Stimulated activated CD8-positive, alpha-beta memory T cell treated with anti-CD3 and anti-CD28 coated beads, Interleukin-2, amount 100 ng/mL, for 48 hours (primary cell): ENCODE results near the gene IRS1.

Source experiments
- DNase-seq, 2 donors: peaks; one replicate each; pipeline ENCODE4 v3.0.0-alpha.2; 2020; ENCODE audit warnings: low read depth in 2 of 2

The IRS1 gene

DNA sequence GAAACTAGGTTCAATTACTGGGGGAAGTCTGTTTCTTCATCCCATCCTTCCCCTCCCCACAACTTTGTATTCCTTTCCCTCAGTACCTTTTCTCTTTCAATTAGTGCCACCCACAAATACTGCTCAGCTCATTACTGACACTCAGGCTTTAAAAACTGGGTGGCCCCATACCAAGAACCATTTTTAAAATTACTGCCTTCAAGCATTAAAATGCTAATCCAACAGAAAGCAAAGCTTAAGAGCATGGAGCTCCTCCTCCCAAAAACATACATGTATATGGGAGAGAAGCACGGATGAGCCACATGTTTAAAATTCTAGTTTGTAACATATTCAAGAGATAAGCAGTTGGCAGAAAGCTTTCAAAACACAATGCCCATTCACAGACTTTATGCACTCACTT, 44.0 kb downstream of the IRS1 start:
- no peak for DNase-seq

DNA sequence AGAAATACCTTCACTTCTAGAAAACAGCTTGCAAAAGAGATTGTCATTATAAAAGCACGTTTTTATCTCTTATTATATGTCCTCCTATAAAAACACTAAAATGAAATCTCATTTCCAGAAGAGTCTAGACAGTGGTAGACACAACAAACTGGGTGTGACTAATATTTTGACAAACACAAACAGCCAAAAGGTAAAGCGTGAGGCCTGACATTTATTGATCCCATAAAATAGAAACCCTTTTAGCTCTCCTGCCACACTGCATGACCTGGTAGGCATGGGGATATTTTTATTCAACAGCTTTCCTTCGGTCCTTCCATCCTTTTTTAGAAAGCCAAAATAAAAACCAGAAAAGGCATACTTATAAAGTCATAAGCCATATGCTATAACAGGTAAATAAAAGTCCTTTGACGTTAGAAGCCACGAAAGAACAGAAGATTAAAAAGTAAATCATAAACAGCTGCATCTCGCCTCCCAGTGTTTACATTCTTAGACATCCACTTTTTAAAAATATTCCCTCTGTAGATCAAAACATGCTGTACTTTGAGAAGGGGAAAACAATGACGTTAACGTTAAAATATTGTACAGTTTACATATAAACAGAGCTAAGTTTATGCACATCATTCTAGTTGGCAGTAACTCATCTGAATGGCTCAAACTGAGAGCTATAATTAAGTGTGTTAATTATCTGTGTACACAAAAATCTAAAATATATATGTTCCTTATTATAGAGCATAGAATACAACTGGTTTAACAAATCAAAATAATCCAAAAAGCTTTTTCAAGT, 44.6 kb downstream of the IRS1 start:
- DNase-seq: no peak

DNA sequence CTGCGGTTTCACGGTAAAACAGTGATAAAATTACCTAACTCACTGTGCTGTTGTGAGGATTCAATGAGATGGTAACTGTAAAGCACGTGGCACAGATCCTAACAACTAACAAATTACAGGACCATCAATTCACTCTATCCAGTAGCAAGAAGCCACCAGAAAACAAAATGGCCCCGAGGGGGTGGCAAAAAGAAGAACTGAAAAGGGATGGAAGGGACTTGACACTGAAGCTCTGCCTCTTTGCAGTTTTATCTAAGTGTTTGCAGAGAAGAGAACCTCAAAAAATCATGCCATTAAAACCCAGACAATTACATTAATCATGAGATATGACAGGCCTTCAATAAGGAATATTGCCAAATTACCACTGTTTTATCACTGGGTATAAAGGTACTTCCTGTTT, 46.7 kb downstream of the IRS1 start:
- no peak for DNase-seq

DNA sequence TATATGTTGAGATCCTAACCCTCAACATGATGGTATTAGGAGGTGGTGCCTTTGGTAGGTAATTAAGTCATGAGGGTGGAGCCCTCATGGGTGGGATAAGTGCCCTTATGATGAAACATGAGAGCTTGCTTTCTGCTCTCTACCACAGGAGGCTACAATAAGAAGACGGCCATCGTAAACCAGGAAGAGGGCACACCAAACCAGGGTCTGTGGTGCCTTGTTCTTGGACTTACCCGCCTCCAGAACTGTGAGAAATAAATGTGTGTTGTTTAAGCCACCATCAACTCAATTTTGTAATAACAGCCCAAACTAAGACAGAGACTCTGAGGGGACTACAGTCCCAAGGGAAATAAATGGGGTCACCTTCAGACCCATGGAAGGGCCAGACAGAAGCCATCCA, 52.3 kb downstream of the IRS1 start:
- DNase-seq: no peak

DNA sequence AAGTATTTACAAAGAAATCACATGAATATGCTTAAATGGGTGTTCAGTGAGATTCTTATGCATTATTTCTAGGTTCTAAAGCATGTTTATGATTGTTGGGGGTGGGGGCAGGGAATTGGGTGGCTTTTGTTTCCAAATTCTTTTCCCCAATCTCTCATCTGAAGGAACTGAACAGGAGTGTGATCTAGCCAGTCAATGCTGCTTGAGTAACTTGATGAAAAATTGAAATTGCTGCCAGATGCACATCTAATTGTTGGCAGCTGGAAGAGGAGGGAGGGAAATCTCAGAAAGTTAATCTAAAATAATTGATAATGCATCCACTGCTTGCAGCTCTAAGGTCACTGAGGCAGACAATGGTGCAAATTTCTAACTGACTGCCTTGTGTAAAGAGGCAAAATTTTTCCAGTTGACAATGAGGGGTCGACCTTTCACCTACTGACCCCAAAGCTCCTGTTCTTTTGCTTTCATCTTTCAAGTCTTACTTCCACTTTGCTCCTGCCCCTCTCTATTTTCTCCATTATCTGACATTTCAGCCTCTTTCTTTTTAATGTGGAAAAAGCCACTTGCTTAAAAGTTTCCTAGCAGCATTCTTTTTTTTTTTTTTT, 53.3 kb downstream of the IRS1 start:
- DNase-seq: no peak

DNA sequence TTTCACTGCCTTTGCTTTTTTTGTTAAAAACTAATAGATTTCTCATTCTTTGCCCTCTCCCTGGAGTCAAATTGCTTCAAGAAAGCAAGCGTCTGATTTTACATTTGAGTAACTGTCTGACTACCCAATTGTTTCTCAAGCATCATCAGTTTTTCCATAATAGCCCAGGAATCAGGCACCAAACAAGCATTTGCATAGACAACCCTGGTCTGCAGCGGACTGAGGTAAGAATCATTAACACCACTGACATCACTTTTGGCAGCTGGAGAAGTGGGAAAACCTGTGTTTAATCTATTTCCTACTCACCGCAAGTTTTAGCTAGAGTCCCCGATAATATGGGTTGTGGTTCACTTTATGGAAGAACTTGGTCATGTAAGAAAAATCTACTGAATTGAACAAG, 55.7 kb downstream of the IRS1 start:
- no peak for DNase-seq

DNA sequence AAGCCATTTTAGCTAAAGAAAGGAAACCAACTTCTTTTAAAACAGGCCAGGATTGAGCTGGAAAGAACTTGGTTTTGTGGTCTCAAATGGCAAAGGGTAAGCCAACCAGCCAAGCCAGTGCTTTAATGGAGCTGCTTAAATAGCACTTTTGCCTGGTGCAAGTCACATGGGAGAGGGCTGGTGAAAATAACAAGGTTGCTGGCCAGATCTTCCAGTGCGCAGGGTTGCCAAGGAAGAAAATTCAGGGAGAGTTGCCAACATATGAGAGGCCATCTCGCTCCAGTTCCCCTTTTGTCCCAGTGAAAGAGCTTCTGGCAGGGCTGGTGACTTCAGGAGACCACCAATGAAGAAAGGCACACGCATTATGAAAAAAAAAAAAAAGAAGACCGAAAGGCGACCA, 57.3 kb downstream of the IRS1 start:
- DNase-seq: no peak

DNA sequence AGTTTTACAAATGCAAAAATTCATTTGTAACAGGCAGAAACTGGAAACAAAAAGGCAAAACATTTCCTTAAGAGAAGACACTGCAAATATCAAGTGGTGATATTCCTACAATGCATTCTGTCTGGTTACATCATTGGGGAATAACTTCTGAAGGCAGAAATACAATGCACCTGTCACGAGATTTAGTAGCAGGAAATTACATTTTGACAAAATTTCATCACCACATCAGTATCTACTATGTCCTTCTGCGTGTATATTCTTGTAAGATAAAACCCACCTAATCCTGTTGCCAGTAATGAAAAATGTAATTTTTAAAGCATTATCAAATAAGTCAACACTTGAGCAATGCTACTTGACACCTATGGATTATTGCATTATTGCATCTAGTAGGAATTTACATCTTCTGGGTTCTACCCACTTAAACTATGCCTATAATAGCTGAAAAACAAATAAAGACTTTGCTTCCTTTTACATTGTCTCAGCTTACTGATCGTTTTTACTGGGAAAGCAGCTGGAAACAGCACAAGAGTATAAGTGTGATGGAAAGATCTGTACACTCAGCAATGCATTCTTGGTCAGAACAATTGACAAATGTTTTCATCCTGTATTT, 59.5 kb downstream of the IRS1 start:
- DNase-seq: no peak

DNA sequence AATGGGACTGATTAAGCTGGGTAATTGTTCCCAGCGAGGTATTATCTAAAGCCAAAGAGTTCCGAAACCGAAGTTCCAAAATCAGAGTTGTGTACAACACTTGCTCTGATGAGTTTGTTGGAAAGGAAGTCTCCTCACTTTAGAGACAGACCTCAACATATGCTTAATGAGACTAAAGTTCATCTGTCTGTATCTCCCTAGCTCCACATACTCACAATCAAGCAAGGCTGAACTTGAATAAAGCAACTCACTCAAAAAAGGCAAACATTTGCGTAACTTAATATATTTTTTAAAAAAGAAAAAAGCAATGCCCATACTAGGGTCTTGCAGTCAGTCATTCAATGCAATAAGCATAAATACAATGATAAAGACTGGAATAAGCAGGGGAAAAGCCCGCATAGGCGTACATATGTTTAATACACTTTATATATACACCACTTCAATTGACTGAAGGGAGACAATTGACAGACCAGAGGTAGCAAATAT, 60.0 kb downstream of the IRS1 start:
- no peak for DNase-seq

DNA sequence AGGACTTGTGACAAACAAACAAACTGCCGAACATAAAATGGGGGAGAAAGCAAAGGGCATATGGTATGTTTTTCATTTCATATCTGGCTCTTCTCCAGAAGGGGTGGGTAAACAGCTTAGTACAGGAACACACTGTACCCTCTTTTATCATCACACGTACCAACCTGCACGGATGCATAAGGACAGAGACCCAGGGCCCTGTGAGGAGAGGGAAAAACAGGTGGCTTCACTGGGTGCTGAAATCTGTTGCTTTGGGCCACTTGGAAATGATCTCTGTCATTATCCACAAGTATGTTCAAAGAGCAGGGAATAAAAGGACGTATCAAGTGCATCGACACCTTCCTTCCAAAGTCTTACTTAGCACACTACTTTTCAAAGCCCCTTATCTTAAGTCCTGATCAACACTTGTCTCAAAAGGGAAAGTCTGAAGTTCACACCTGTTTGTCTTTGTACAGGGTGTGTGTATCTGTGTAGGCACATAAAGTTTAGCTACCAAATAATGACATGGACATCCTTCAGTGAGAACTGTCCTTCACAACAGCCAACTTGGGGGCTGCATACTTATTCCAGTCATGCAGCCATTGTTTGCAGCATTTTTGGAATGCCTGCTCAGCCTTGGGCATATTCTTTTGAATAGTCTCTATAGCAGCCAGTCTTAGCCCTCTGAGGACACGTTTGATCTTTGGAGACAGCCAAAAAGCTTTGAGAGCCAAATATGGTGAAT, 60.6 kb downstream of the IRS1 start:
- no peak for DNase-seq

DNA sequence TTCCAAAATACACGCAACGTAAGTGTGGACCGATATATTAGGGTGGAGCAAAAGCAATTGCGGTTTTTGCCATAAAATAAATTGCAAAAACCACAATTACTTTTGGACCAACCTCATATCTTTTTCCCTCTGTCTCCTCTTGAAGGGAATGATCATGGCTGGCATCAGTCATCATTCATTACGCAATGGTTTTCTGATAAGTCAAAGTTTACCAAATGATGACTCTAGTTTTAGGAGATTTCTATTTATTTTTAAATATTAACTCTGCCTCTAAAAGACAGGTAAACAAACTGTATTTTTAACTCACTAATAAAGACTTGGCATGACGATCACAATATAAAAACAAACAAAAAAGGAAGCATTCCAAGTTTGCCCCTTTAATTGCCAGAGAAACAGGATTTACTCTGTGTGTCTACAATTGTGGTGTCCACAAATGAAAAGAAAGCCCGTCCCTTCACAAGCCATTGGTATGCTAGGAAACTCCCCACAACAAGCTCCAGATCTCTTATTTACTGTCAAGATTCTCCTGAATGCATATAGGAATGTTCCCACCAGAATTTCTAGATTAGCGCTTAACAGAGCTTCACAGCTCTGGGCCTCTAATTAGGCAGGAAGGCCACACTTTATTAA, 61.3 kb downstream of the IRS1 start:
- no peak for DNase-seq

DNA sequence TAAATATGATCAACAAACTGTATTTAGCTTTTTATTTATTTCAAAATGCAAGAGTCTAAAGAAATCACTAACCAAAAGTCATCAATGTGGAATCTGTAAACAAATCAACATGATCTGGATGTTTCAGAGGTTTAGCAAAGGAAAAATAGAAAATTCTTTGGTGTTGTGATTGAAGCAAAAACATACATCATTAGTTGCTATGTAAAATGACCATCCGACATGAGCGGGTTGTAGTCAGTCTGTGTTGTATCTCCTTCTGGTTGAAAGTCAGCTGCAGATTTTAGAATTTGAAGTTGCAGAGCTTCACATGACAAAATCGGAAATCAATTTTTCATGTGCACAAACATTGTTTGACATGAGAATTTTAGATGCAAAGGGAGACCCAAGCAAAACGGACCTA, 63.2 kb downstream of the IRS1 start:
- DNase-seq: no peak

DNA sequence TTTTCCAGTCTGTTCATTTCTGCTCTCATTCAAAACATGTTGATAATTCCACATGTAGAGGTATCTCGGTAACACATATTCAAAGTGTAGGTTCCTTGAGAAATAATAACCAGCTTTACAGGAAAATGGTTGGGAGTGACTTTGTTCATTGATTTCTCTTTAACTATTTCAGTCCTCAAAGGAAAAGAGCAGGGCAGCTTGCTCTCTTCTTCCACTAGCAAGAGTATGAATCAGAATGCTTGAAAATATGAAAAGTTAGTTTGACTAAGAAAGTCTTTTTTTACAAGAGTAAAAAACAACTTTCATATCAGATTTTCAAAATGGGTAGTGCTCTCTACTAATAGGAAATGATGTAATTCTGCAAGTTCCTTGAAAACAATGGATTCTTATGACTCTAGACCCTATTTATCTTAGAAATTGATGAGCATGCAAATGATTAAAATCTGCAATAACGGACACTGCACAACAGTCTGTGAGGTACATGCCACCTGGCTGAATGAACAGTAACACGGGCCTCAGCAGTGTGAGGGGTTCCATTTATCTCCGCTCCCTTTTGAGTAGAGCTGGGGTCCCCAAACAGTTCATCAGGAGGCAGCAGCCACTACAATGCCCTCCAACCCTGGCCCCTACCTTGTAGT, 65.6 kb downstream of the IRS1 start:
- no peak for DNase-seq

DNA sequence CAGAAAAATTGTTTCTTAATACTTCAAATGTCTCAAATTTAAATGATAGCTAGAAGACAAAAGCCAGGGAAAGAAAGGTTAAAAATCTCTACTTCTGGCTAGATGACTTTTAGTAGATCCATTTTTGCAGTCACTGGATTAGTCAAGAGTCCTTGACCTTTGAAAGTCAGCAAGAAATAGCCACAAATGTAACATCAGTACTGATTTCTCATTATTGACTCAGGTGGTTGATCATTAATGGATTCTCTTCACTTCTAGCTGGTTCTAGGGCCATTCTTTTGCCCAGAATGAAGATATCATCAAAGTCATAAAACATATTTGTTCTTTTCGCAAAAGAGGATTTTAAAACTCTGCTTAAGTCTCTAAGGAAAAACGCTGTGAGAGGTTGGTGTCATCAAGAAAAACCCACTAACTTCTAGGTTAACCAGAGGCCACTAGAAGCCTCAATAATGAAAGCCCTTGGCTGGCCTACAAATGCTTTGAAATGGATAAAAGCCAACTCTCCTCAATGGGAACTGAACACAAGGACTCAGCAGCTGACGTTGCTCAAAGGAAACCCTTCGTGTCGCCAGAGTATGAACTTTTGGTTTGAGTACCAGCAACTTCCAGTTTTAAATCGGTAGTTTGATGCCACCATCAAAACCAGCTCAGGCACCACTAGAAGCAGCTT, 66.3 kb downstream of the IRS1 start:
- DNase-seq: no peak

DNA sequence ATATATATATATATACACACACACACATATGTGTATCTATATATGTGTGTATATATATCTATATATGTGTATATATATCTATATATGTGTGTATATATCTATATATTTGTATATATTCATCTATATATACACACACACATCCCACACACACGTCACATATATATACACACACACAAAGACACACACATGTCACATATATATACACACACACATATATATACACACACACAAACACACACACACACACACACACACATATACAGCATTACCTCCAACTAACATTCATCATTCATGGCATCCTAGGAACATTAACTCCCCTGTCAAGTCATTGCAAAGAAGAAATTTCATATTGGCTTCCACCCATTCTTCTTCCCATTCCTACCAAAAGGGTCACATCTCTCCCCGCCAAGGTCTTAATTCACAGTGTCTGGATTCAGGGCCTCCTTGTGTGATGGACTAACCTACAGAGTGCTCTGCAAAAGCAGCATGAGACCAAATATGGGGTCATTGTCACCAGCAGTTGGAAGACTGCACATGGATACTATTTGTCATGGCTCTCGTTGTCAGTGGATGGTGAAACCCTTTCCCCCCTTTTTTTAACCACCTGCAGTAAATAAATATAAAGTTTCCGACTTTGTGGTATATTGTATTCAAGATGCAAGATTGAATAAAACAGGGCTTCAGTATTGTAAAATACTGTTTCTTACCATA, 67.0 kb downstream of the IRS1 start:
- DNase-seq: no peak

DNA sequence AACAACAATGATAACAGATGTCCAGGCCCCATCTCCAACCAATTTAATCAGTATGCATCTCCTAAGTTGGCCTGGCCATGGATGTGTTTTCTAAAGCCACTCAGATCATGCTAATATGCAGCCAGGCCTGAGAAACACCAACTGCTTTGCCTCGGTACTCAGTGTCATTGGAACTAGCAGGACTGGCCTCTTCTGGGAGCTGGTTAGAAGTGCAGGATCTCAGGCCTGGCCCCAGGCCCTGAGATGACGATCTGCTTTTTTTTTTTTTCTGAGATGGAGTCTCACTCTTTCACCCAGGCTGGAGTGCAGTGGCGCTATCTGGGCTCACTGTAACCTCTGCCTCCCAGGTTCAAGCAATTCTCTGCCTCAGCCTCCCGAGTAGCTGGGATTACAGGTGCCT, 69.1 kb downstream of the IRS1 start:
- DNase-seq: no peak

DNA sequence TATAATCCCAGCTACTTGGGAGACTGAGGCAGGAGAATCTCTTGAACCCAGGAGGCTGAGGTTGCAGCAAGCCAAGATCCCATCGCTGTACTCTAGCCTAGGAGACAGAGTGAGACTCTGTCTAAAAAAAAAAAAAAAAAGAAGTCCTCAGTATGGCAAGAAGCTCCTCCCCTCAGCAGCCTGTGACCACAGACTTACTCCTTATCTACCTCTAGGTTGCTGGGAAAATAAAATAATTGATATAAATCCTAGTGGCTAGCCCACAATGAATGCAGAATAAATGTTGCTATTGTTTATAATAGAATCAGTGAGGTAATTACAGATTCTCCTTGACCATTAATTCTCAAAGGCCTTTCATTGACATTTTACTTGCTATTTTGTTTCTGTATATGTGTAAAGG, 70.6 kb downstream of the IRS1 start:
- DNase-seq: no peak

DNA sequence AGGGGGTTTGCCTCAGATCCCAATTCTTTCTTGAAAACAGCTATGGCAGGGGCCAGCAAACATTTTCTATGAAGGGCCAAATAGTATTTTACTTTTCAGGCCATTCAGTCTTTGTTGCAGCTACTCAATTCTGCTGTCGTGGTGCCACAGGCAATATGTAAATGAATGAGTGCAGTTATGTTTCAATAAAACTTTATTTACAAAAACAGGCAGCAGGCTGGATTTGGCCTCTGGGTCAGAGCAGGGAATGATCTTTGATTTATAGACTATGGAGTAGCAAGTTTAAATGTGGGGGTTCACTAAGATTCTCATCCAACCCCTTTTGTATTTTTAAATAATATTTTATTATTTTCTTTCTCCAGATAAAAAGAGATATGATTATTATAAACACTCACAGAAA, 72.4 kb downstream of the IRS1 start:
- no peak for DNase-seq

DNA sequence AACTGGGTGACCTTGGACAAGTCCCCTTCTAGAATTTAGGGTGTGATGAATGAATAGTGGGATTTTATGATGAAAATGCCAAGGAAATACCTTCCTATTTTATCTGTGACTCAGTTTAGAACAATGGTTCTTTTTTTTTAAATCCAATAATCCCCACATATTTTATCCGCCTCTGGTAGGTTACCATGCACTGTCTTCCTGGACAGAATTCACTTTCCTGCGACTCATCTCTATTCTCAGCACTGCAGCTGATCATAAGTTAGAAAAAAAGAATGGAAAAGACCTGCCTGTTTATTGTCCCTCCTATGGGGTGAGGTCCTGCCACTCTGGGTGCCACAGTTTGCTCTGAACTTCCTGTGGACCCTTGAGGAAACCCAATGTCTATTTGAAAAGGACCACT, 73.1 kb downstream of the IRS1 start:
- DNase-seq: no peak

DNA sequence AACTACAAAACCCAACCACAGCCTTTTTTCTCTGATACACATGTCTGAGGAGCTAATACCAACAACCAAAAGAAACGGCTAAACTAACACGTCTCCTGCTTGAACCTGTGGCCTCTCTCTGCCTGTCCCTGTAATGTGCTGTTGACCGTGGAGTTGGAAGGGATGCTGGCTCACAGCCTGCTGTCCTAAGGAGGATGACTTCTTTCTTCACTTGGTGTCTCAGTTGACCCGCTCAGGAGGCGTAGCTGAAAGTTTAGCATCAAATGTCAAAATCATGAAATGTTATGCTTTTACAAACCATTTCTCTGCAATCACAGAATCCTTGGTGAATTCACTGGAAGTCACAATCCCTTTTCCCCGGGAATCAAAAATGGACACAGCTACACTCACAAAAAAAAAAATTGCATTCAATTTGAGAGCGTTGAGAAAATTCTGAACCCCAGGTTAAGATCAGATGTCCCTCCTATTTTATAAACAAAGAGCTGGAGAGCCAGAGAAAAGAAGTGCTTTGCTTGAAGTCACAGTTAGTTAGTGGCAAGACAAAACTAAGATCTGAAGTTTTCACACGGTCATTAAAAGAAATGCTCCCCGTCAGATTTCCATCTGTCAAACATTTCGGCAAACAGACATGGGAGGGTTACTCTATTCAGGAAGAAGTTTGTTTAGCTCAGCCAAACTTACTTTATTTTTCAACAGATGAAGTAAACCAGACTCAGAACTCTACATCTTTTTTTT, 74.3 kb downstream of the IRS1 start:
- no peak for DNase-seq
